Right lung (tissue), 10 donors: ENCODE measurements around the gene CCDC17. TPM values are rescaled to one million over a fixed set of nuclear protein-coding genes. Genes with fewer than 3 reads are reported as not detected.
A peak's percentile ranks its signal among the peaks of the same experiment; 100 is the strongest.

ENCODE experiments used
- DNase-seq, 2 donors: peaks; one replicate each; pipeline ENCODE4 v3.0.0-alpha.2; 2013
- long read RNA-seq, 8 donors: transcript quantifications; one replicate each; lab custom pipeline, GENCODE V29; 2026
- polyA plus RNA-seq, 5 donors: library from polyadenylated mRNA; unstranded; fragments of 120-200 nt; gene quantifications; one replicate each; pipeline versions ENCODE4 v1.2.1 to v1.2.3, GENCODE V29; 2013; ENCODE audit warnings: inconsistent platforms in 1 of 5, low replicate concordance in 1 of 5; ENCODE audit not compliant: insufficient read length in 5 of 5, insufficient read depth in 1 of 5

Gene CCDC17
- 10 to 100 TPM in 1 of 5 donors, 1 to 10 TPM in 4; 2.7 to 10.4 (median 8.7) TPM for polyA plus RNA-seq
- long read RNA-seq, donor 1 = 0 reads
- long read RNA-seq, donor 2 = 0 reads
- long read RNA-seq, donor 3 = 0 reads
- long read RNA-seq, donor 4 = 0 reads
- long read RNA-seq, donor 5 = 0 reads
- long read RNA-seq, donor 6 = 0 reads
- long read RNA-seq, donor 7 = 0 reads
- long read RNA-seq, donor 8 = 0 reads

DNA sequence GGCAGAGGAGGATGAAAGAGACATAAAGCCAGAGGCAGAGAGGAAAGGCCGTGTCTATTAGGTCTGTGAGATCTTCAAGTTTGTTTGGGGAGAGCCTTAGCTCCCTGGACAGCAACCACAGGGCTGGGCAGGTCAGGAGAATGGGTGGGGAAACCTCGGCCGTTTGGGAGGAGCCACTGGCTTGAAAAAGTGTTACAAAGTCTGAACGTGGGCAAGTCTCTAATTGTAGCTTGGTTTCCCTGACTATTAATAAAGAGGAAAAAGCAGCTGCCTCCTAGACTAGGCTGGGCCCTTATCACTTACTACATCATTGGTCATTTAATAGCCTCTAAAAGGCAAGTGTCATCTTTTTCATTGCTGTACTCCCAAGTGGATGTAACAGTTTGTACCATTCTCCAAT lies at the start of gene CCDC17:
Gene CCDC17, minus strand, starts transcription at position 83 of the 400 bp plus-strand sequence. CDS start 145 bp downstream, outside the sequence.
- DNase-seq = no peak

DNA sequence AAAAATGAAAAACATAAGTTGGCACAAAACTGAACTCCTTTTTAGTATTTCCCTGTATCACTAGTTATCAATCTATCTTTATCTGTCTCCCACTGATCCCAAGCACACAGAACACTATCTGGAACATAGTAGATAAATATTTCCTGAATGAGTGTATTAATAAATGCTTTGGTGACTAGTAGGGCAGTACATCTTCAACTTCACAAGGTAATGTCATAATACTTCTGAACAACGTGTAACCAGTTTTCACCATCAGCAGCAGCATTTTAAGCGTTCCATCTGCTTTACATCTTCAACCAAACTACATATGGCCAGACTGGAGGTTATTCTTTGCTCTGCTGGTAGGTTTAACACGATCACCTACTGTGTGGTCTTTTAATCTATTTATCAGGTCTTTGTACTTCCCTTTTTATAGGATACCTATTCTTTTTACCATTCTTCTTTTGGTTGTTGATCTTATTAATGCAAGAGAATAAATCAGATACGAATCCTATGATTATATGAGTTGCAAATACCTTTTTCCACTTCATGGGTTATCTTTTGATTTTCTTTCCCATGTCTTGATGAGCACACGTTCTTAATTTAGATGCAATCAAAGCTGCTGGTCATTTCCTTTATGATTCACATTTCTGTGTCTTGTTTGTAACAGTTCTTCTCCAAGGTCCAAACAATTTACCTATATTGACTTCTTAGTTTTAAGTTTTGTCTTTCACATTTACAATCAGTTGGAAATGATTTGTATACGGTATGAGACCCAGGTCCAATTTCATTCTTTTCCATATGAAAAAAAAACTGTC lies 46.2 kb upstream of the CCDC17 start:
- no peak for DNase-seq

DNA sequence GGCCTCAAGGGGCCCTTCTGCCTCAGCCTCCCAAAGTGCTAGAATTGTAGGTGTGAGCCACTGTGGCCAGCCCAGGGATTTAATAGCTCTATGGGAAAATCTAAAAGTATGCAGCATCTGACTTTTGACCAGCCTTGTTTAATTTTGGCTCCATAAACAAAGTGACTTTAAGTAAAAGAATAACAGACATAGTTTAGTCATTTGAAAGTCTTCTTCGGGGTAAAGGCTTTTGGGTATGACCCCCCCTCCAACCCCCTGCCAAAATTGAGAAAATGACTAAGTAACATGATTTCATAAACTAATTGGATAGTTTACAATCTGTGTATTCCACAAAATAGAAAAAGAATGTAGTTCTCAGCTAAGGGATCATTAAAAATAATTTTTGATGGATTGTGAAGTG lies 45.5 kb upstream of the CCDC17 start:
- DNase-seq = no peak

DNA sequence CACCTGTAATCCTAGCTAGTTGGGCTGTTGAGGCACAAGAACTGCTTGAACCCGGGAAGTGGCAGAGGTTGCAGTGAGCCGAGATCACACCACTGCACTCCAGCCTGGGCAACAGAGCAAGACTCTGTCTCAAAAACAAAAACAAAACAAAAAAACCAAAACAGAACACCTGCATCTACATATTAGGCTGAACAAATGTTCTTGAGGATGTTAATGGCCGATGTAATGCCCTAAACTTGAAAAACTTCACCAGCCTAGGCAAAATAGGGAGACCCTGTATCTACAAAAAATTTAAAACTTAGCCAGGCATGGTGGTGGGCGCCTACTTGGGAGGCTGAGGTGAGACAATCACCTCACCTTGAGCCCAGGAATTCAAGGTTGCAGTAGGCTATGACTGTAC lies 44.7 kb upstream of the CCDC17 start:
- no peak for DNase-seq

DNA sequence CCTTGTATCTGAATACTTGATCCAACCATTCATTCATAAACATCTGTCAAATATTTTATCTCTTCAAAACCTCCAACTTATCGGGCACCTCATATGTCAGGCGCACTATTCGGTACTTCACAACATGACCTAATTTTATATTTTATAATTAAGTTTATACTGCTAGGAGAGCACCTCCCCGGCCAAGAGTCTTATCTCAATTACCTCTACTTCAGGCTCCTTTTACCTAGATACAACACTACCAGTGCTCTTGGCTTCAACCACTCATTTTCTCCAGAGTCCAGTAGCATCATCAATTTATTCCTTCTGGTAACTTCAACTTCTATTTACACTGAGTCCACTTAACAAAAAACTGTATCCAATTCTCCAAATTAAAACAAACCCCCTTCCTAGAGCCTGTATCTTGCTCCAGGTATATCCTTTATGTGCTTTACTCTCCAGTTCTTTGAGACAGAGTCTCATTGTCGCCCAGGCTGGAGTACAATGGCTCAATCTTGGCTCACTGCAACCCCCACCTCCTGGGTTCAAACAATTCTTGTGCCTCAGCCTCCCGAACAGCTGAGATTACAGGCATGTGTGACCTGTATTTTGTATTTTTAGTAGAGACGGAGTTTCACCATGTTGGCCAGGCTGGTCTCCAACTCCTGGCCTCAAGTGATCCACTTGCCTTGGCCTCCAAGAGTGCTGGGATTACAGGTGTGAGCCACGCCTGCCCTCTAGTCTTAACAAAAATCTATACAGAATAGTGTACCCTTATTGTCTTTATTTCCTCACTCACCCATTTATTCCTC lies 43.7 kb upstream of the CCDC17 start:
- no peak for DNase-seq

DNA sequence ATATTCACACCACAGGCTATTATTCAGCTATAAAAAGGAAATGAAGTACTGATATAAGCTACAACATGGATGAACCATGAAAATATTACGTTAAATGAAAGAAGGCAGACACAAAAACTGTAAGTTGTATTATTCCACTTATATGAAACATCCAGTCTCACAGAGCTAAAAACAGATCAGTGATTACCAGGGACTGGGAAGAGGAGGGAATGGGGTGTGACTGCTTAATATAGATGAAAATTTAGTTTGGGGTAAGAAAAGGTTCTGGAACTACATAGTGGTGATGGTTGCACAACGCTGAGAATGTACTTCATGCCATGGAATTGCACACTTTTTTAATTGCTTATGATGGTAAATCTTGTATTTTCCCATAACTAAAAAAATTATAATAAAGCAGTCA lies 43.0 kb upstream of the CCDC17 start:
- DNase-seq = no peak

DNA sequence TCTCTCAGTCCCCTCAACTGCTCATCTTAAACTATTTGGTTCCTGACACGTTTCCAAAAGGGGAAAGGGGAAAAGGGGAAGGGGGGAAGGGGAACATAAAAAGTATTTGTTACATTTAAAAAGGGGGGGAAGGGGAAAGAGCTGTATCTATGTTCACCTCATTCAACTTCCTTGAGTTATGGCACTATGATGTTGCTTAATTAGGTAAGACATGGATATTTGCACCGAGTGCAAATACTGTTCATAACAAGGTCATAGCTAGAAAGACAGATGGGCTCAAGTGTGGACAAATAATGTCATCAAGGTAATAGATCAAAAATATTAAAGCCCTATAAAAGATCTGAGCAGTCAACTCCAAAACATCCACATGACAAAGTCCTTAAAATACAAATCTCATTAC lies 36.5 kb upstream of the CCDC17 start:
- no peak for DNase-seq

DNA sequence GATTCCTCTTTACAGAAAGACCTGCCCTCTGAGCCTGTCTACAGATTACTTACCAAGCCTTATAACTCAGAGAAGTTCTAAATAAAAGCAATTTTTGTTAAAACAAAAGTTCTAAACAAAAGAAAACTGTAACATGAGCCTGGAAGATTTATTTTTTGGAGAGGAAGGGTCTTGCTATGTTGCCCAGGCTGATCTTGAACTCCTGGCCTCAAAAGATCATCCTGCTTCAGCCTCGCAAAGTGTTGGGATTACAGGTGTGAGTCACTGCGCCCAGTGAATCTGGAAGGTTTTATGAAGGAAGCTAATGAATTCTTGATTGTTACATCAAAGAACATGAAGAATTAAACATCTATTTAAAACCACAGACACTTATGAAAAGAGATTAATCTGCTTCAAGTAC lies 35.4 kb upstream of the CCDC17 start:
- no peak for DNase-seq

DNA sequence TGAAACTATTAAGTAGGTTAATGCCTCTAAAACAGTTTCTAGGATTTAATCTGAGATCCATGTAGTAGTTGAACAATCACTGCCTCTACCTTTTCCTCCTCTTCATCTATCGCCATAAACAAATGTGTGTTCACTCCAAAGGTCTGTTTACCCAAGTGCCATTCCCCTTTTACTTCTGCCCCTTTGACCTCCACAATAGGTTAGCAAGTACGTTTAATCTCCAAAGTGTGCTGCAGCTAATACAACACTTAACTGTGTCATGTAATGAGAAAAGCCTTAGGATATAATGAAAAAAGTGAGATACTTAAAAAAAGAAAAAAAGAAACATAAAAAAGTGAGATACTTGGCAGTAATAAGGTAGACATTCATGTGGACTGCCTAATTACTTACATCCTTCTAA lies 34.3 kb upstream of the CCDC17 start:
- DNase-seq = no peak

DNA sequence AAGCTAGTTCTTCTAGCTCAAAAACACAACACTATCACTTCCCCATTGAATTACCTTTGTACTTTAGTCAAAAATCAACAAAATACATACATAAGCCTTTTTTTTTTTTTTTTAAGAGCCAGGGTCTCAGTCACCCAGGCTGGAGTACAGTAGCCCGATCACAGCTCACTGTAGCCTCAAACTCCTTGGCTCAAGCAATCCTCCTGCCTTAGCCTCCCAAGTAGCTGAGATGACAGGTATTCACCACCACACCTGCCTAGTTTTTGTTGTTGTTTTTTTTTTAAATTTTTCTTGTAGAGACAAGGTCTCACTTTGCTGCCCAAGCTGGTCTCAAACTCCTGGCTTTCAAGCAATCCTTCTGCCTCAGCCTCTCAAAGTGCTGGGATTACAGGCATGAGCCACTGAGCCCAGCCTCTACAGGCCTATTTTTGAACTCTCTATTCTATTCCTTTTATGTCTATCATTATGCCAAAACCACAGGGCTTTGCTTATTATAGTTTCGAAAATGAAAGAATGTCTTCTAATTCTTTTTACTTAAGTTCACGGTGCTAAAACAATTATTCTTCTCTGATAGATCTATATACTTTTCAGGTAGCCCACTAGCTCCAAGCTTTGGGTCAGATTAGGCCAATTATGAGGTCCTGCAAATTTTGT lies 32.8 kb upstream of the CCDC17 start:
- DNase-seq = no peak

DNA sequence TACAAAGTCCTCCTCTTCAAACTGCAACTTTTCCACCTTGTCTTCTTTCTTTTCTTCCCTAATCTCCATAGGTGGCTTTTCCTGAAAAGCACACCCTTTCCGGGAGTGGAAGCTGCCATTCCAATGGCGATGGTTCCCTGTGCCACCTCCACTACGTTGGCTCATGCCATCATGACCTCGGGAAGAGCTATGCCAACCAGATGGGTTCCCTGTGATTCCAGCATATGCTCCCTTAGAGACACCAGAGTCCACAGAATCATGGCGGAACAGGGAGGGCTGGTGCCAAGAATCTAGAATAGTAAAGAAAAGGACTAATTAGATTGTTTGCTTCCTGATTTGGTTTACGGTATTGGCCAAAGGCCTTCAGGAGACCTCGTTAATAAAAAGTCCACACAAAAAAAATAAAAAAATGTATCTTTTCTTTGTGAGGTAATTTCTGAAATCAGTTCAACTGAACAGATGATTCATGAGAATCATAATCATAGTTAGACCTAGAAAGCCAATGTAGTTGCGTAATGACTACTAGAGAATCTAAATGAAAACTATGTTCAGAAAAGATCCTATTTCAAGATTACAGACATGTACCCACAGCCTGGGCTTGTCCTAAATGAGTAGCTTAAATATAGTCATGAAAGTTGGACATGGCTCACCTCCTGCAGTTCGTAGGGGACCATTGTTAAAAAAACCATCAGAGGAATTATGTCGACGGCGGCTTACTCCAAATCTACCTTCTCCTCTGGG lies 30.9 kb upstream of the CCDC17 start:
- DNase-seq = no peak

DNA sequence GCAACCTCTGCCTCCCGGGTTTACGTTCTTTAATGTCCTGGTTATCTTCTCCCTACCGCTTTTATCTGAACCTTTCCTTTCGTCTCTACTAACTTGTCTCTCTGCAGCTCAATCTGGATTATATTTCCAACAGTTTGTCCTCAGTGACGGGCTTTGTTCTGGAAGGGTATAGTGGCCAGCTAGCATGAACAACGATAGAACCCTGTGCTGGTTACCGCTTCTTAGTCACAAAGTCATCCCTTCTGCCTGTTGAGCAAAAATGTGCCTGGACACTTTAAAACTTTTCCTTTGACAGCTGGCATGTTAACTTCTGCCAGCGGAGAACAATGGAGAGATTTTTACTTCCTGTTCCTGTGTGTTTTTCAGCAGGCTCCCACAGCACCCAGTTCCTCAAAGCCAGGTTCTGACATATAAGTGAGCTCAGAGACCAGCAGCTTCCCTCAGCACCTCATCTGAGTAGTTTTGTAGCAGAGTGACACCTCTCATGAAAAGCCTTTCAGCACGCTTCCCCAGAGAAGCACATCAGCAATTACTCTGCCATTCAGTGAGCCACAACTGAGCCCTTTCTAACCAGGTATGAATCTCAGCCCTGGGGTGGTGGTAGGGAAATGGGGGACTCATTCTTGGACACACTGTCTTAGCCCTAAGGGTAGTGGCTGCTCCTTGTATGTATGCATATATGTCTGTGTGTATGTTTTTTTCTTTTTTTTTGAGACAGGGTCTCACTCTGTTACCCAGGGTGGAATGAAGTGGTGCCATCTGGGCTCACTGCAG lies 23.6 kb upstream of the CCDC17 start:
- DNase-seq = no peak

DNA sequence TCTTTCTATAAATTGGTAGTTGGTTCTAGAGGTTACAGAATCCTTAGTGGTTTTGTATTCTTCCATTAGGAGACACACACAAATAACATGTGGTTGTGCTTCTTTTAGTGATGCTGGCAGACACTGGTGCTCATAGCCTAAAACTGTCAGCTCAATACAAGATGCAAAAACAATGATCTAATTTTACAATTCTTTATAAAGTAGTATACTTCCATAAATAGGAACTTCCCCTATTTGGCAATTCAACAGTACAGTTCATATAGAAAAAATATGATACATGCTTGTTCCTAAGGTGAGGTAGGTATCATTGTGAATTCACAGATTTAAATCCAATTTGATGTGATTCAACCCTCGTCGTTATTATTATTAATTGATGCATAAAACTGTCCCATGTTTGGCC lies 20.8 kb upstream of the CCDC17 start:
- DNase-seq = no peak

DNA sequence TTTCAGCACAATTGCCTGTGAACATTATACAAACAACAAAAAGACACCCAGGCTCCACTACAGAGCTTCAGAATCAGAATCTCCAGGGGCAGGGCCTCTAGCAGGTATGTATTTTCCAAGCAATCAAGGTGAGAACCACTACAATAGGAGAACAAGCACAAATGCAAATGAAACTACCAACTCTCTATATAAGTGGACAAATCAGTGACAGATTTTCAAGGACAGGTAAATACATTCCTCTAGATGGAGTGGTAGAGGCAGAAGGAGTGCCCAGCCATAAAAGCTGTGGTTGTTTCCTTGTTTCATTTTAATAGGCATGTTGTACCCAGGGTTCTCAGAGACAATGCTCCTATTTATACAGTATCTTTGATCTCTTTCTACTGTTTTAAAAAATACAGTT lies 20.1 kb upstream of the CCDC17 start:
- peak in 1 of 2 donors; percentile 8 for DNase-seq

DNA sequence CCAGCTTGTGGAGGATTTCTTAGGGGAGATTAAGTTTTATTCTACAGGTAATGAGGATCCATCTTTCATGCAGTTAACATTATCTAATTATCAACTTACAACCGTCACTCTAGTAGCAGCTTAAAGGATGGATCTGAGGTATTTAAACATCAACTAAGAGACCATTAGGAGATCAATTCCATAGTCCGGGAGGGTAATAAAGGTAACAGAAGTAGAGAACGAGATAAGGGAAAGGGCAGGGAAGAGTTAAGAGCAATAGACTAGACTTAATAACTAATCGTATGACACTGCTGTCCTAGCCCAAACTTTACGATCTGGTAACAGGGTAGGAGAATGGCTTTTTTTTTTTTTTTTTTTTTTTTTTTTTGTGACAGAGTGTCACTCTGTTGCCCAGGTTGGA lies 19.5 kb upstream of the CCDC17 start:
- DNase-seq = no peak

DNA sequence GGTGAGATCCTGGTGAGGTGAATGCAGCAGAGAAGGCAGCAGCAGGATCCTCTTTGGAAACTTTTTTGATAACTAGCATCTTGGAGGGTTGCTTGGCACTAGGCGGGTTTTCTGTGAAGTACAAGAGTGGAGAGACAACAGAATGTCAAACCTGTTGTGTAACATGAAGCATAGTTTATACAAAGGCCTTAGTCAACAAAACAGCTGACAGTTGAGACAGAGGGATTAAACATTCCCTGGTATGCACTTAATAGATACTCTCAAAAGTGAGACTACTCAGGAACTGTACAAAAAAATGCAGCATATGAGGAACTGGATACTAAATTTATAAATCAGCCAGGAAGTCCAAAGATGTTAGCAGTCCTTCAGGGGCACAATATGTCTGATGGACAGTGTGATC lies 16.4 kb upstream of the CCDC17 start:
- DNase-seq = no peak

DNA sequence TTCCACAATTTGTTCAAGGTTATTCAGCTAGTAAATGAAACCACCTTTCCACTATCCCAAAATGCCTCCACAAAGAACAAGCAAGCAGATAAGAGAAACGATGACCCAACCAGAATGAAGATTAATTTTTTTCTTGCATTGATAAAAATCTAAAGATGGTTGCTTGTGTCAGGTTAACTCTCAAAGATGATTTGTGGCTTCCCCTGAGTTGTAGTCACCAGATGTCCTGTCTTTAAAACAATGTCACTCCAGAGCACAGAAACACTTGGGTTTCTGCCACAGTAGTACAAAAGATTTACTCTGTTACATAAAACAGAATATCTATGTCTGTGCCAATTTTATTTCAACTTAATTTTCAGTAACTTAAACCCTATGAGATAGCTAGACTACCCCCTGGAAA lies 11.4 kb upstream of the CCDC17 start:
- no peak for DNase-seq

DNA sequence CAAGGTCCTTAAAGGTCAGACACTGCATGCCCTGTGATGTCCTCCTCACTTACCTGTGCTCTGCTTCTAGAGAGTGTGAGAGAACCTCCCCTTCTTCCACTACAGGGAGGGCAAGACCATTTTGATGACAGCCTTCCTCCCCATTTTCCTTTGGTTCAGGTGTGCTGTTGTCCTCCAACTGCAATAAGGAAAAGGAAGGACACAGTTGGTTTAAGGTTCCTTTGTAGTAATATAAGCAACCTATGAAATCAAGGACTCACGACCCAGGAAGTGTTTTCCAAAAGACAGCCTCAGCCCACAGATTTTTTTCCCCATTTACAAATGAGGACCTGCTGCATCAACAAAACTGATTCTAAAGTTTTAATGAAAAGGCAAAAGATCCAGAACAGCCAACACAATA lies 6.6 kb upstream of the CCDC17 start:
- DNase-seq = no peak

DNA sequence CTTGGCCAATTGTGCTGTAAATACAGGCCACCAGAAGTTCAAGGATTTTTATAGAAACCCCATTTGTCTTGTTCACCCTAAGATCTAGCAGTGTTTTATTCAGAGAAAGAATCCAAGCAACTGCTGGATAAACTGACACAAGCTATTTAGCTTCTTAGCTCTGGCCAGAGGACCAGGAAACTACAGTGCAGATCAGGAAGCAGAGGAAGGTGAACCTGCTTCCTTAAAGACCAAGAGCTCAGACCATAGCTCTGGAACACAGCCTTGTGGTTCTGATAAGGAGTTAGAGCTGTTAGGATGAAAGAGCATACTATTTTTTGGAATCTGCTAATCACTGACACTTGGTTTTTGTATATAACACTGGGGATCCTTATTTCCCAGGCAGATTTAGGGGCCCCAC lies 5.2 kb upstream of the CCDC17 start:
- no peak for DNase-seq

DNA sequence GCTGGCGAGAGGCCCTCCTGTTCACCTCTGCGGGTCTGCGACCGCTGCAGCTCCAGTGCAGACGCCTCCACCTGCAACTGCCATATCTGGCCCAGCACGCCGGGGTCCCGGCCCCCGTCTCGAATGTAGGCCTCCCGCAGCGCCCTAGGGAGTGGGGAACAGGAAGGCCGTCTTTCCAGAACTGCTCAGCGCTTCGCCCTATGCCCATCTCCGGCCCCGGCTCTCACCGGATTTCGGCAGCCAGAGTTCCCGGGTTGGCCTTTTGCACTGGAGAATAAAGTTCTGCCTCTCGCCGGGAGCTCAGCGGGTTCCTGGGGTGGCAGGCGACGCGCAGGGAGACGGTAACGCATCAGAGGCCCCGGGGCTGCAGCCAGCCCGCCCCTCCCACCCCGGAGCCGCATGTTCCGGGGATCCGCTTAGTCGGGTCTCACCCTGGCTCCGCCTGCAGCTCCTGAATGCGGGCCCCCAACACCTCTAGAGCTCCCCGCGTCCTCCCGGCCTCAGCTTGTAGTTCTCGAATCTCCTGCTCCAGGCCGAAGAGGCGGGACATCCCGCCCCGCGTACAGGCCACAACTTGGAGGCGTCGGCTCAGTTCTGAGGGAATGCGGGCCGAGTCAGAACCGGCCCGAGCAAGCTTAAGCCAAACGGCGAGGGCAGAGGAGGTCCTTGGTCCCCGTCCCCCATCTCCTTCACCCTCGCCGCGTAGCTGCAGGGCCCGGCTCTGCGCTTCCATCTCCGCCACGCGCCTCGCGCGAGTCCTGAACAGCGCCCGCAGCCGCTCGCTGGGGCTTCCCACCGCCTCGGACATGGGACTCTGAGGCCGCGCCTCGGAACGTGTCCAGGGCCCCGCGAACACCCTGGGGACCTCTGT lies 1.1 kb downstream of the CCDC17 start:
- DNase-seq = peak in 1 of 2 donors; percentile 18
